SK-N-SH treated with all-trans-retinoic acid at 6 μM for 48 hours (cell line): Measurements from ENCODE around the gene PEX10.

Source experiments
- BACH2 ChIP-seq: fragments of 250-450 bp; sonication (Bioruptor Pico); IDR thresholded peaks from 2 replicates; pipeline ENCODE4 v1.9.0; 2021; ENCODE audit warnings: mild to moderate bottlenecking, borderline replicate concordance
- CSDC2 ChIP-seq: fragments of 250-450 bp; sonication (Bioruptor Pico); IDR thresholded peaks from 2 replicates; pipeline ENCODE4 v1.5.0; 2020; ENCODE audit warnings: mild to moderate bottlenecking, moderate library complexity
- ISL1 ChIP-seq: fragments of 250-450 bp; sonication (Bioruptor Pico); IDR thresholded peaks from 2 replicates; pipeline ENCODE4 v2.1.2; 2022; ENCODE audit warnings: mild to moderate bottlenecking, moderate library complexity
- SNAI2 ChIP-seq: fragments of 250-450 bp; sonication (Bioruptor Pico); IDR thresholded peaks from 2 replicates; pipeline ENCODE4 v1.5.0; 2020; ENCODE audit warnings: mild to moderate bottlenecking, moderate library complexity
- ZFP3 ChIP-seq: fragments of 250-450 bp; sonication (Bioruptor Pico); IDR thresholded peaks from 2 replicates; pipeline ENCODE4 v1.5.0; 2020; ENCODE audit warnings: mild to moderate bottlenecking, moderate library complexity
- ZNF70 ChIP-seq: fragments of 450-650 bp; formaldehyde crosslinking; IDR thresholded peaks from 2 replicates; pipeline ENCODE4 v1.5.0; 2020; ENCODE audit warnings: mild to moderate bottlenecking, moderate library complexity
- TF ChIP-seq, protein P1 (sequence below): fragments of 250-450 bp; sonication (Bioruptor Pico); IDR thresholded peaks from 2 replicates; pipeline ENCODE4 v1.8.0; 2020; ENCODE audit warnings: mild to moderate bottlenecking, moderate library complexity, borderline replicate concordance

GRCh38 chr1:2373551-2374251 lies 38.7 kb downstream of the PEX10 start:
- TF ChIP-seq CSDC2 (CRISPR knock-in tag) = no peak
- TF ChIP-seq ZFP3 = no peak
- TF ChIP-seq SNAI2 (CRISPR knock-in tag) = no peak
- no peak for TF ChIP-seq BACH2
- no peak for TF ChIP-seq ZNF70 (CRISPR knock-in tag)
- TF ChIP-seq ISL1 (CRISPR knock-in tag) = no peak
- TF ChIP-seq, protein P1, sequence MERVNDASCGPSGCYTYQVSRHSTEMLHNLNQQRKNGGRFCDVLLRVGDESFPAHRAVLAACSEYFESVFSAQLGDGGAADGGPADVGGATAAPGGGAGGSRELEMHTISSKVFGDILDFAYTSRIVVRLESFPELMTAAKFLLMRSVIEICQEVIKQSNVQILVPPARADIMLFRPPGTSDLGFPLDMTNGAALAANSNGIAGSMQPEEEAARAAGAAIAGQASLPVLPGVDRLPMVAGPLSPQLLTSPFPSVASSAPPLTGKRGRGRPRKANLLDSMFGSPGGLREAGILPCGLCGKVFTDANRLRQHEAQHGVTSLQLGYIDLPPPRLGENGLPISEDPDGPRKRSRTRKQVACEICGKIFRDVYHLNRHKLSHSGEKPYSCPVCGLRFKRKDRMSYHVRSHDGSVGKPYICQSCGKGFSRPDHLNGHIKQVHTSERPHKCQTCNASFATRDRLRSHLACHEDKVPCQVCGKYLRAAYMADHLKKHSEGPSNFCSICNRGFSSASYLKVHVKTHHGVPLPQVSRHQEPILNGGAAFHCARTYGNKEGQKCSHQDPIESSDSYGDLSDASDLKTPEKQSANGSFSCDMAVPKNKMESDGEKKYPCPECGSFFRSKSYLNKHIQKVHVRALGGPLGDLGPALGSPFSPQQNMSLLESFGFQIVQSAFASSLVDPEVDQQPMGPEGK = no peak
